GM23338 (cell line): ENCODE measurements around the gene ARAP1. TPM values are rescaled to one million over a fixed set of nuclear protein-coding genes. Genes with fewer than 3 reads are reported as not detected.

Source experiments
- ATAC-seq: fragments of 200-7000 bp; cut with Tn5 transposase; 3 replicates; pipeline ENCODE4 v1.9.1; 2020
- DNase-seq: peaks from one replicate; pipeline ENCODE4 v3.0.0-alpha.2; 2015; ENCODE audit warnings: low spot score
- H2AFZ ChIP-seq: fragments of 200-600 bp; sonication (generic); 2 replicates; pipeline ENCODE4 v1.8.0; 2016; ENCODE audit warnings: antibody characterized with exemption, mild to moderate bottlenecking, moderate library complexity
- H3F3A ChIP-seq: fragments of 200-600 bp; sonication (generic); replicated peaks from 2 replicates; pipeline ENCODE4 v1.8.0; 2017; ENCODE audit warnings: antibody characterized with exemption, mixed run types, low read depth
- H3K27ac ChIP-seq: fragments of 200-600 bp; sonication (generic); 2 replicates; pipeline ENCODE4 v1.6.1; 2016; ENCODE audit warnings: low read depth
- H3K27me3 ChIP-seq: fragments of 200-600 bp; sonication (generic); 2 replicates; pipeline ENCODE4 v1.8.0; 2016; ENCODE audit warnings: mild to moderate bottlenecking, mixed run types, moderate library complexity; ENCODE audit not compliant: insufficient read depth
- H3K36me3 ChIP-seq: fragments of 200-600 bp; sonication (generic); 2 replicates; pipeline ENCODE4 v1.8.0; 2016; ENCODE audit warnings: mild to moderate bottlenecking; ENCODE audit not compliant: insufficient read depth
- H3K4me1 ChIP-seq: fragments of 200-600 bp; sonication (generic); 2 replicates; pipeline ENCODE4 v1.8.0; 2016; ENCODE audit warnings: mild to moderate bottlenecking, moderate library complexity; ENCODE audit not compliant: insufficient read depth
- H3K4me2 ChIP-seq: fragments of 200-600 bp; sonication (generic); 2 replicates; pipeline ENCODE4 v1.7.1; 2017; ENCODE audit warnings: mixed run types
- H3K4me3 ChIP-seq: fragments of 200-600 bp; sonication (generic); 2 replicates; pipeline ENCODE4 v1.6.1; 2016; ENCODE audit warnings: mixed run types
- H3K79me2 ChIP-seq: fragments of 200-600 bp; sonication (generic); replicated peaks from 2 replicates; pipeline ENCODE4 v1.8.0; 2017; ENCODE audit warnings: mild to moderate bottlenecking; ENCODE audit not compliant: insufficient read depth
- H3K9me2 ChIP-seq: fragments of 200-600 bp; sonication (generic); 2 replicates; pipeline ENCODE4 v1.8.0; 2017; ENCODE audit not compliant: insufficient read depth
- H4K20me1 ChIP-seq: fragments of 200-600 bp; sonication (generic); replicated peaks from 2 replicates; pipeline ENCODE4 v1.8.0; 2017; ENCODE audit warnings: mild to moderate bottlenecking; ENCODE audit not compliant: insufficient read depth
- H3K27ac Mint-ChIP-seq: 2 replicates; pipeline ENCODE4 v1.8.0; 2020; ENCODE audit warnings: inconsistent platforms, mild to moderate bottlenecking, moderate library complexity, mixed read lengths
- H3K27me3 Mint-ChIP-seq: 3 replicates; pipeline ENCODE4 v1.8.0; 2022; ENCODE audit warnings: low read depth, mild to moderate bottlenecking, moderate library complexity, mixed read lengths, inconsistent platforms; ENCODE audit not compliant: insufficient read depth, poor library complexity
- H3K36me3 Mint-ChIP-seq: 3 replicates; pipeline ENCODE4 v1.8.0; 2021; ENCODE audit warnings: low read depth, mild to moderate bottlenecking, inconsistent platforms, moderate library complexity, mixed read lengths
- H3K4me1 Mint-ChIP-seq: 3 replicates; pipeline ENCODE4 v1.8.0; 2020; ENCODE audit warnings: mild to moderate bottlenecking, inconsistent platforms, mixed read lengths
- H3K4me3 Mint-ChIP-seq: 3 replicates; pipeline ENCODE4 v1.8.0; 2021; ENCODE audit warnings: moderate library complexity, mild to moderate bottlenecking, inconsistent platforms, mixed read lengths
- H3K9me3 Mint-ChIP-seq: 3 replicates; pipeline ENCODE4 v1.8.0; 2020; ENCODE audit warnings: moderate library complexity, mild to moderate bottlenecking, inconsistent platforms, mixed read lengths
- CREB1 ChIP-seq: fragments of 250-450 bp; sonication (Bioruptor Pico); IDR thresholded peaks from 2 replicates; pipeline ENCODE4 v1.5.0; 2020; ENCODE audit warnings: low read depth, mild to moderate bottlenecking, moderate library complexity
- EZH2 ChIP-seq: fragments of 200-600 bp; sonication (generic); IDR thresholded peaks from one replicate; pipeline ENCODE4 v1.8.0; 2017; ENCODE audit warnings: antibody characterized with exemption, mild to moderate bottlenecking, low read depth; ENCODE audit not compliant: unreplicated experiment
- EZH2phosphoT487 ChIP-seq: fragments of 200-600 bp; sonication (generic); IDR thresholded peaks from one replicate; pipeline ENCODE4 v1.8.1; 2018; ENCODE audit warnings: antibody characterized with exemption; ENCODE audit not compliant: unreplicated experiment
- JUNB ChIP-seq: IDR thresholded peaks from one replicate; pipeline ENCODE4 v1.6.1; 2016; ENCODE audit warnings: antibody characterized with exemption; ENCODE audit not compliant: unreplicated experiment
- NANOG ChIP-seq: IDR thresholded peaks from 2 replicates; pipeline ENCODE4 v1.6.1; 2016; ENCODE audit warnings: antibody characterized with exemption, borderline replicate concordance
- POLR2AphosphoS5 ChIP-seq: IDR thresholded peaks from 2 replicates; pipeline ENCODE4 v1.6.1; 2016; ENCODE audit warnings: antibody characterized with exemption, low read depth
- STAT1 ChIP-seq: IDR thresholded peaks from one replicate; pipeline ENCODE4 v1.6.1; 2016; ENCODE audit warnings: antibody characterized with exemption; ENCODE audit not compliant: unreplicated experiment
- ZNF114 ChIP-seq: fragments of 250-450 bp; sonication (Bioruptor Pico); IDR thresholded peaks from 2 replicates; pipeline ENCODE4 v1.5.0; 2020; ENCODE audit warnings: mild to moderate bottlenecking, moderate library complexity
- ZNF331 ChIP-seq: fragments of 250-450 bp; sonication (Bioruptor Pico); IDR thresholded peaks from 2 replicates; pipeline ENCODE4 v1.5.0; 2020; ENCODE audit warnings: low read depth, mild to moderate bottlenecking, moderate library complexity
- polyA plus RNA-seq: library from polyadenylated mRNA; unstranded; fragments of >200 nt; fragmentation: Nextera tagmentation; extraction: Ambion mirVana; gene quantifications from 2 replicates; pipeline ENCODE4 v1.2.1, GENCODE V29; 2016
- total RNA-seq: library from RNA; depleted of rRNA; stranded (reverse); fragments of >200 nt; shearing (Covaris generic); gene quantifications from 2 replicates; pipeline ENCODE4 v1.2.3, GENCODE V29; 2014
- TF ChIP-seq, protein P1 (sequence below): IDR thresholded peaks from one replicate; pipeline ENCODE4 v1.6.1; 2018; ENCODE audit warnings: antibody characterized with exemption; ENCODE audit not compliant: unreplicated experiment
- TF ChIP-seq, protein P2 (sequence below): fragments of 250-450 bp; sonication (Bioruptor Pico); IDR thresholded peaks from 2 replicates; pipeline ENCODE4 v1.5.0; 2020; ENCODE audit warnings: mild to moderate bottlenecking, moderate library complexity
- TF ChIP-seq, protein P3 (sequence below): IDR thresholded peaks from 2 replicates; pipeline ENCODE4 v1.6.1; 2016; ENCODE audit warnings: antibody characterized with exemption
- TF ChIP-seq, protein P4 (sequence below), 2 experiments: fragments of 200-600 bp in 1 of 2; sonication (generic) in 1 of 2; conservative IDR thresholded peaks; 2 replicates each; pipeline versions ENCODE4 v1.5.1 to v1.6.1; 2016 to 2017; ENCODE audit warnings: antibody characterized with exemption in 2 of 2, low read depth in 2 of 2, mild to moderate bottlenecking in 2 of 2, moderate library complexity in 1 of 2

The ARAP1 gene
- total and polyA plus RNA-seq, 2 experiments from 2014 or later = 24.5 to 116 TPM

DNA sequence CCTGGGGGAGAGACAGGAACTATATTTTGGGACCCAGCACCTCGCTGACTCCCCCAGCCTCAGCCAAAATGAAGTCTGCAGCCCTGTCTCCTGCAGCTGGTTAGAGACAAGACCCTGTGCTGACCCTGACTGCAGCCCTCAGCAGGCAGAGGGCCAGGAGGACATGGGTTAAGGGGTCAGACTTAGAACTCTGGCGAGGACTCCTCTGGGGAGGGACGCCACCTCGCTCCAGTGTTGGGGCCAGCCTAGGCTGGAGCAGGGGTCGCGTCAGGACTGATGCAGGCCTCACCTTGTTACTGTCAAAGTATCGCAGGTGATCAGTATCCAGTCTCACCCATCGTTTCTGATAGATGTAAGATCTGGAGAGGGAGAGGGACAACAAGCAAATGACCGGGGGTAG is 41.1 kb downstream of the ARAP1 start (continued):
- TF ChIP-seq ZNF331 (CRISPR knock-in tag) = no peak
- TF ChIP-seq EZH2 = no peak

DNA sequence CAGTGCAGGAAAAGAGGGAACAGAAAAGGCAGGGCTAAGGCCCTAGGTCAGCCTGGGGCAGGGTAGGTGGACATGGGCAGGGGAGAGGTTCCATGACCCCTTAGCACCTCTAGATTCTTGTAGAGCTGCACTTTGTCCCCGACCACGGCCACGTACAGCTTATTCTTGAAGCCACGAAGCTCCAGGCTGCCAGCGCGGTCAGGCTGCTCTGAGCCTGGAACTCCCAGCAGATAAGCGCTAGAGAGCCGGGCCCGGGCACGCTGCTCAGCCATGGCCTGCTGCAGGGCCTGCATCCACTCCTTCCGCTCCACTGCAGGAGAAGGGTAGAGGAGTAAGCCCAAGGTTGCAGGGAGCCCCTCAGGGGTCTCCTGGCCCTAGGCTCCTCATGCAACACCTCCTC is 41.9 kb downstream of the ARAP1 start:
- peaks cover 14% of the 10 kb centered on the region for H3K27me3 Mint-ChIP-seq
- peaks cover 33% of the 10 kb centered on the region for H3K36me3 Mint-ChIP-seq
- peaks cover 45% of the 10 kb centered on the region for H3K4me1 Mint-ChIP-seq
- Histone ChIP-seq H3K9me2 (no peaks in the 10 kb centered on the region), H3K27me3 (no peaks in the 10 kb centered on the region), H3K4me3 (no peak overlapping the region), H2AFZ (no peak overlapping the region), H3K4me2 (no peak overlapping the region), H4K20me1 (peaks cover 15% of the 10 kb centered on the region), H3K79me2 (no peaks in the 10 kb centered on the region; the same call in 1 of the 2 replicates), H3K36me3 (no peaks in the 10 kb centered on the region; the same call in 1 of the 2 replicates), H3K27ac (no peak overlapping the region), H3F3A (no peaks in the 10 kb centered on the region), H3K4me1 (peaks cover 16% of the 10 kb centered on the region)
- no peak overlapping the region for H3K4me3 Mint-ChIP-seq
- TF ChIP-seq EZH2phosphoT487 (no peak), EZH2 (no peak), CREB1 (CRISPR knock-in tag) (no peak), JUNB (no peak), NANOG (no peak), ZNF331 (CRISPR knock-in tag) (no peak), ZNF114 (CRISPR knock-in tag) (no peak), STAT1 (no peak), POLR2AphosphoS5 (no peak)
- TF ChIP-seq, protein P1, sequence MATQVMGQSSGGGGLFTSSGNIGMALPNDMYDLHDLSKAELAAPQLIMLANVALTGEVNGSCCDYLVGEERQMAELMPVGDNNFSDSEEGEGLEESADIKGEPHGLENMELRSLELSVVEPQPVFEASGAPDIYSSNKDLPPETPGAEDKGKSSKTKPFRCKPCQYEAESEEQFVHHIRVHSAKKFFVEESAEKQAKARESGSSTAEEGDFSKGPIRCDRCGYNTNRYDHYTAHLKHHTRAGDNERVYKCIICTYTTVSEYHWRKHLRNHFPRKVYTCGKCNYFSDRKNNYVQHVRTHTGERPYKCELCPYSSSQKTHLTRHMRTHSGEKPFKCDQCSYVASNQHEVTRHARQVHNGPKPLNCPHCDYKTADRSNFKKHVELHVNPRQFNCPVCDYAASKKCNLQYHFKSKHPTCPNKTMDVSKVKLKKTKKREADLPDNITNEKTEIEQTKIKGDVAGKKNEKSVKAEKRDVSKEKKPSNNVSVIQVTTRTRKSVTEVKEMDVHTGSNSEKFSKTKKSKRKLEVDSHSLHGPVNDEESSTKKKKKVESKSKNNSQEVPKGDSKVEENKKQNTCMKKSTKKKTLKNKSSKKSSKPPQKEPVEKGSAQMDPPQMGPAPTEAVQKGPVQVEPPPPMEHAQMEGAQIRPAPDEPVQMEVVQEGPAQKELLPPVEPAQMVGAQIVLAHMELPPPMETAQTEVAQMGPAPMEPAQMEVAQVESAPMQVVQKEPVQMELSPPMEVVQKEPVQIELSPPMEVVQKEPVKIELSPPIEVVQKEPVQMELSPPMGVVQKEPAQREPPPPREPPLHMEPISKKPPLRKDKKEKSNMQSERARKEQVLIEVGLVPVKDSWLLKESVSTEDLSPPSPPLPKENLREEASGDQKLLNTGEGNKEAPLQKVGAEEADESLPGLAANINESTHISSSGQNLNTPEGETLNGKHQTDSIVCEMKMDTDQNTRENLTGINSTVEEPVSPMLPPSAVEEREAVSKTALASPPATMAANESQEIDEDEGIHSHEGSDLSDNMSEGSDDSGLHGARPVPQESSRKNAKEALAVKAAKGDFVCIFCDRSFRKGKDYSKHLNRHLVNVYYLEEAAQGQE = no peak
- TF ChIP-seq, protein P2, sequence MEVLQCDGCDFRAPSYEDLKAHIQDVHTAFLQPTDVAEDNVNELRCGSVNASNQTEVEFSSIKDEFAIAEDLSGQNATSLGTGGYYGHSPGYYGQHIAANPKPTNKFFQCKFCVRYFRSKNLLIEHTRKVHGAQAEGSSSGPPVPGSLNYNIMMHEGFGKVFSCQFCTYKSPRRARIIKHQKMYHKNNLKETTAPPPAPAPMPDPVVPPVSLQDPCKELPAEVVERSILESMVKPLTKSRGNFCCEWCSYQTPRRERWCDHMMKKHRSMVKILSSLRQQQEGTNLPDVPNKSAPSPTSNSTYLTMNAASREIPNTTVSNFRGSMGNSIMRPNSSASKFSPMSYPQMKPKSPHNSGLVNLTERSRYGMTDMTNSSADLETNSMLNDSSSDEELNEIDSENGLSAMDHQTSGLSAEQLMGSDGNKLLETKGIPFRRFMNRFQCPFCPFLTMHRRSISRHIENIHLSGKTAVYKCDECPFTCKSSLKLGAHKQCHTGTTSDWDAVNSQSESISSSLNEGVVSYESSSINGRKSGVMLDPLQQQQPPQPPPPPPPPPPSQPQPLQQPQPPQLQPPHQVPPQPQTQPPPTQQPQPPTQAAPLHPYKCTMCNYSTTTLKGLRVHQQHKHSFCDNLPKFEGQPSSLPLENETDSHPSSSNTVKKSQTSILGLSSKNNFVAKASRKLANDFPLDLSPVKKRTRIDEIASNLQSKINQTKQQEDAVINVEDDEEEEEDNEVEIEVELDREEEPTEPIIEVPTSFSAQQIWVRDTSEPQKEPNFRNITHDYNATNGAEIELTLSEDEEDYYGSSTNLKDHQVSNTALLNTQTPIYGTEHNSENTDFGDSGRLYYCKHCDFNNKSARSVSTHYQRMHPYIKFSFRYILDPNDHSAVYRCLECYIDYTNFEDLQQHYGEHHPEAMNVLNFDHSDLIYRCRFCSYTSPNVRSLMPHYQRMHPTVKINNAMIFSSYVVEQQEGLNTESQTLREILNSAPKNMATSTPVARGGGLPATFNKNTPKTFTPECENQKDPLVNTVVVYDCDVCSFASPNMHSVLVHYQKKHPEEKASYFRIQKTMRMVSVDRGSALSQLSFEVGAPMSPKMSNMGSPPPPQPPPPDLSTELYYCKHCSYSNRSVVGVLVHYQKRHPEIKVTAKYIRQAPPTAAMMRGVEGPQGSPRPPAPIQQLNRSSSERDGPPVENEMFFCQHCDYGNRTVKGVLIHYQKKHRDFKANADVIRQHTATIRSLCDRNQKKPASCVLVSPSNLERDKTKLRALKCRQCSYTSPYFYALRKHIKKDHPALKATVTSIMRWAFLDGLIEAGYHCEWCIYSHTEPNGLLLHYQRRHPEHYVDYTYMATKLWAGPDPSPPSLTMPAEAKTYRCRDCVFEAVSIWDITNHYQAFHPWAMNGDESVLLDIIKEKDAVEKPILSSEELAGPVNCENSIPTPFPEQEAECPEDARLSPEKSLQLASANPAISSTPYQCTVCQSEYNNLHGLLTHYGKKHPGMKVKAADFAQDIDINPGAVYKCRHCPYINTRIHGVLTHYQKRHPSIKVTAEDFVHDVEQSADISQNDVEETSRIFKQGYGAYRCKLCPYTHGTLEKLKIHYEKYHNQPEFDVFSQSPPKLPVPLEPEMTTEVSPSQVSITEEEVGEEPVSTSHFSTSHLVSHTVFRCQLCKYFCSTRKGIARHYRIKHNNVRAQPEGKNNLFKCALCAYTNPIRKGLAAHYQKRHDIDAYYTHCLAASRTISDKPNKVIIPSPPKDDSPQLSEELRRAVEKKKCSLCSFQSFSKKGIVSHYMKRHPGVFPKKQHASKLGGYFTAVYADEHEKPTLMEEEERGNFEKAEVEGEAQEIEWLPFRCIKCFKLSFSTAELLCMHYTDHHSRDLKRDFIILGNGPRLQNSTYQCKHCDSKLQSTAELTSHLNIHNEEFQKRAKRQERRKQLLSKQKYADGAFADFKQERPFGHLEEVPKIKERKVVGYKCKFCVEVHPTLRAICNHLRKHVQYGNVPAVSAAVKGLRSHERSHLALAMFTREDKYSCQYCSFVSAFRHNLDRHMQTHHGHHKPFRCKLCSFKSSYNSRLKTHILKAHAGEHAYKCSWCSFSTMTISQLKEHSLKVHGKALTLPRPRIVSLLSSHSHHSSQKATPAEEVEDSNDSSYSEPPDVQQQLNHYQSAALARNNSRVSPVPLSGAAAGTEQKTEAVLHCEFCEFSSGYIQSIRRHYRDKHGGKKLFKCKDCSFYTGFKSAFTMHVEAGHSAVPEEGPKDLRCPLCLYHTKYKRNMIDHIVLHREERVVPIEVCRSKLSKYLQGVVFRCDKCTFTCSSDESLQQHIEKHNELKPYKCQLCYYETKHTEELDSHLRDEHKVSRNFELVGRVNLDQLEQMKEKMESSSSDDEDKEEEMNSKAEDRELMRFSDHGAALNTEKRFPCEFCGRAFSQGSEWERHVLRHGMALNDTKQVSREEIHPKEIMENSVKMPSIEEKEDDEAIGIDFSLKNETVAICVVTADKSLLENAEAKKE (CRISPR knock-in tag) = no peak
- TF ChIP-seq, protein P3, sequence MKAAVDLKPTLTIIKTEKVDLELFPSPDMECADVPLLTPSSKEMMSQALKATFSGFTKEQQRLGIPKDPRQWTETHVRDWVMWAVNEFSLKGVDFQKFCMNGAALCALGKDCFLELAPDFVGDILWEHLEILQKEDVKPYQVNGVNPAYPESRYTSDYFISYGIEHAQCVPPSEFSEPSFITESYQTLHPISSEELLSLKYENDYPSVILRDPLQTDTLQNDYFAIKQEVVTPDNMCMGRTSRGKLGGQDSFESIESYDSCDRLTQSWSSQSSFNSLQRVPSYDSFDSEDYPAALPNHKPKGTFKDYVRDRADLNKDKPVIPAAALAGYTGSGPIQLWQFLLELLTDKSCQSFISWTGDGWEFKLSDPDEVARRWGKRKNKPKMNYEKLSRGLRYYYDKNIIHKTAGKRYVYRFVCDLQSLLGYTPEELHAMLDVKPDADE = no peak
- TF ChIP-seq, protein P4, sequence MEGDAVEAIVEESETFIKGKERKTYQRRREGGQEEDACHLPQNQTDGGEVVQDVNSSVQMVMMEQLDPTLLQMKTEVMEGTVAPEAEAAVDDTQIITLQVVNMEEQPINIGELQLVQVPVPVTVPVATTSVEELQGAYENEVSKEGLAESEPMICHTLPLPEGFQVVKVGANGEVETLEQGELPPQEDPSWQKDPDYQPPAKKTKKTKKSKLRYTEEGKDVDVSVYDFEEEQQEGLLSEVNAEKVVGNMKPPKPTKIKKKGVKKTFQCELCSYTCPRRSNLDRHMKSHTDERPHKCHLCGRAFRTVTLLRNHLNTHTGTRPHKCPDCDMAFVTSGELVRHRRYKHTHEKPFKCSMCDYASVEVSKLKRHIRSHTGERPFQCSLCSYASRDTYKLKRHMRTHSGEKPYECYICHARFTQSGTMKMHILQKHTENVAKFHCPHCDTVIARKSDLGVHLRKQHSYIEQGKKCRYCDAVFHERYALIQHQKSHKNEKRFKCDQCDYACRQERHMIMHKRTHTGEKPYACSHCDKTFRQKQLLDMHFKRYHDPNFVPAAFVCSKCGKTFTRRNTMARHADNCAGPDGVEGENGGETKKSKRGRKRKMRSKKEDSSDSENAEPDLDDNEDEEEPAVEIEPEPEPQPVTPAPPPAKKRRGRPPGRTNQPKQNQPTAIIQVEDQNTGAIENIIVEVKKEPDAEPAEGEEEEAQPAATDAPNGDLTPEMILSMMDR (conservative IDR thresholded peaks at IDR 0.05; ENCODE audit: low read depth in 2 of 2) = no peak
- no peak for ATAC-seq
- no peak for DNase-seq
- no peaks in the 10 kb centered on the region; the same call in 2 of the 3 replicates for H3K9me3 Mint-ChIP-seq
- no peak overlapping the region; the same call in 1 of the 2 replicates for H3K27ac Mint-ChIP-seq
